ENCODE results near the gene STAT1. TPM values are rescaled to one million over a fixed set of nuclear protein-coding genes. Genes with fewer than 3 reads are reported as not detected.

Gene STAT1
- polyA plus RNA-seq, 1 donor from 2014 or later: 4.9 TPM

GRCh38 chr2:191001032-191001431 lies 12.9 kb downstream of the STAT1 start:
- Histone ChIP-seq H3K79me2 (replicated peaks; ENCODE audit: insufficient read depth, low read length) (no peaks in the 10 kb centered on the region), H3K27ac (ENCODE audit: low read length) (no peak overlapping the region), H3K4me3 (ENCODE audit: low read length) (no peak overlapping the region), H4K20me1 (ENCODE audit: insufficient read depth) (no peaks in the 10 kb centered on the region), H3K9ac (ENCODE audit: low read length) (no peak overlapping the region), H3K4me2 (ENCODE audit: low read length) (no peak overlapping the region), H3K9me3 (ENCODE audit: low read length) (no peaks in the 10 kb centered on the region), H3K27me3 (ENCODE audit: insufficient read depth, low read depth, low read length) (no peaks in the 10 kb centered on the region), H3F3A (ENCODE audit: insufficient read depth, low read length, poor library complexity, severe bottlenecking) (no peaks in the 10 kb centered on the region), H2AFZ (ENCODE audit: low read depth, low read length) (no peak overlapping the region), H3K36me3 (ENCODE audit: insufficient read depth, low read length) (peaks cover 5% of the 10 kb centered on the region), H3K9me2 (ENCODE audit: insufficient read depth, low read length) (no peaks in the 10 kb centered on the region)
- no peak for TF ChIP-seq EZH2 (IDR thresholded peaks at IDR 0.05; ENCODE audit: borderline replicate concordance, insufficient read depth, low read length, poor library complexity, severe bottlenecking)
- TF ChIP-seq, protein P1, sequence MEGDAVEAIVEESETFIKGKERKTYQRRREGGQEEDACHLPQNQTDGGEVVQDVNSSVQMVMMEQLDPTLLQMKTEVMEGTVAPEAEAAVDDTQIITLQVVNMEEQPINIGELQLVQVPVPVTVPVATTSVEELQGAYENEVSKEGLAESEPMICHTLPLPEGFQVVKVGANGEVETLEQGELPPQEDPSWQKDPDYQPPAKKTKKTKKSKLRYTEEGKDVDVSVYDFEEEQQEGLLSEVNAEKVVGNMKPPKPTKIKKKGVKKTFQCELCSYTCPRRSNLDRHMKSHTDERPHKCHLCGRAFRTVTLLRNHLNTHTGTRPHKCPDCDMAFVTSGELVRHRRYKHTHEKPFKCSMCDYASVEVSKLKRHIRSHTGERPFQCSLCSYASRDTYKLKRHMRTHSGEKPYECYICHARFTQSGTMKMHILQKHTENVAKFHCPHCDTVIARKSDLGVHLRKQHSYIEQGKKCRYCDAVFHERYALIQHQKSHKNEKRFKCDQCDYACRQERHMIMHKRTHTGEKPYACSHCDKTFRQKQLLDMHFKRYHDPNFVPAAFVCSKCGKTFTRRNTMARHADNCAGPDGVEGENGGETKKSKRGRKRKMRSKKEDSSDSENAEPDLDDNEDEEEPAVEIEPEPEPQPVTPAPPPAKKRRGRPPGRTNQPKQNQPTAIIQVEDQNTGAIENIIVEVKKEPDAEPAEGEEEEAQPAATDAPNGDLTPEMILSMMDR (IDR thresholded peaks at IDR 0.05; ENCODE audit: poor library complexity, severe bottlenecking): no peak
- TF ChIP-seq TAF1 (IDR thresholded peaks at IDR 0.05; ENCODE audit: low read depth): no peak
- TF ChIP-seq, protein P2, sequence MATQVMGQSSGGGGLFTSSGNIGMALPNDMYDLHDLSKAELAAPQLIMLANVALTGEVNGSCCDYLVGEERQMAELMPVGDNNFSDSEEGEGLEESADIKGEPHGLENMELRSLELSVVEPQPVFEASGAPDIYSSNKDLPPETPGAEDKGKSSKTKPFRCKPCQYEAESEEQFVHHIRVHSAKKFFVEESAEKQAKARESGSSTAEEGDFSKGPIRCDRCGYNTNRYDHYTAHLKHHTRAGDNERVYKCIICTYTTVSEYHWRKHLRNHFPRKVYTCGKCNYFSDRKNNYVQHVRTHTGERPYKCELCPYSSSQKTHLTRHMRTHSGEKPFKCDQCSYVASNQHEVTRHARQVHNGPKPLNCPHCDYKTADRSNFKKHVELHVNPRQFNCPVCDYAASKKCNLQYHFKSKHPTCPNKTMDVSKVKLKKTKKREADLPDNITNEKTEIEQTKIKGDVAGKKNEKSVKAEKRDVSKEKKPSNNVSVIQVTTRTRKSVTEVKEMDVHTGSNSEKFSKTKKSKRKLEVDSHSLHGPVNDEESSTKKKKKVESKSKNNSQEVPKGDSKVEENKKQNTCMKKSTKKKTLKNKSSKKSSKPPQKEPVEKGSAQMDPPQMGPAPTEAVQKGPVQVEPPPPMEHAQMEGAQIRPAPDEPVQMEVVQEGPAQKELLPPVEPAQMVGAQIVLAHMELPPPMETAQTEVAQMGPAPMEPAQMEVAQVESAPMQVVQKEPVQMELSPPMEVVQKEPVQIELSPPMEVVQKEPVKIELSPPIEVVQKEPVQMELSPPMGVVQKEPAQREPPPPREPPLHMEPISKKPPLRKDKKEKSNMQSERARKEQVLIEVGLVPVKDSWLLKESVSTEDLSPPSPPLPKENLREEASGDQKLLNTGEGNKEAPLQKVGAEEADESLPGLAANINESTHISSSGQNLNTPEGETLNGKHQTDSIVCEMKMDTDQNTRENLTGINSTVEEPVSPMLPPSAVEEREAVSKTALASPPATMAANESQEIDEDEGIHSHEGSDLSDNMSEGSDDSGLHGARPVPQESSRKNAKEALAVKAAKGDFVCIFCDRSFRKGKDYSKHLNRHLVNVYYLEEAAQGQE (IDR thresholded peaks at IDR 0.05; ENCODE audit: borderline replicate concordance): no peak
- no peak for TF ChIP-seq RAD21 (conservative IDR thresholded peaks at IDR 0.05)
- TF ChIP-seq EP300 (conservative IDR thresholded peaks at IDR 0.05; ENCODE audit: poor library complexity, severe bottlenecking): no peak
- TF ChIP-seq MXI1 (conservative IDR thresholded peaks at IDR 0.05; ENCODE audit: poor library complexity, severe bottlenecking): no peak
- TF ChIP-seq SMC3 (conservative IDR thresholded peaks at IDR 0.05; ENCODE audit: poor library complexity): no peak
- no peak for TF ChIP-seq POLR2AphosphoS5 (IDR thresholded peaks at IDR 0.05)

- no peaks in the 10 kb centered on the region for H3K9me2 ChIP-seq (ENCODE audit: insufficient read depth, low read length)
- no peak overlapping the region for H3K27ac ChIP-seq (ENCODE audit: low read length)
- no peaks in the 10 kb centered on the region for H4K20me1 ChIP-seq (ENCODE audit: insufficient read depth)
- H3K27me3 ChIP-seq (ENCODE audit: insufficient read depth, low read depth, low read length): no peaks in the 10 kb centered on the region
- H3K9me3 ChIP-seq (ENCODE audit: low read length): no peaks in the 10 kb centered on the region
- TF ChIP-seq POLR2AphosphoS5 (IDR thresholded peaks at IDR 0.05): no peak
- TF ChIP-seq, protein P1 (IDR thresholded peaks at IDR 0.05; ENCODE audit: poor library complexity, severe bottlenecking): no peak
- TF ChIP-seq RAD21 (conservative IDR thresholded peaks at IDR 0.05): no peak
- TF ChIP-seq EZH2 (IDR thresholded peaks at IDR 0.05; ENCODE audit: borderline replicate concordance, insufficient read depth, low read length, poor library complexity, severe bottlenecking): no peak
- TF ChIP-seq MXI1 (conservative IDR thresholded peaks at IDR 0.05; ENCODE audit: poor library complexity, severe bottlenecking): no peak
- no peak for TF ChIP-seq SMC3 (conservative IDR thresholded peaks at IDR 0.05; ENCODE audit: poor library complexity)
- no peak for TF ChIP-seq TAF1 (IDR thresholded peaks at IDR 0.05; ENCODE audit: low read depth)
- TF ChIP-seq, protein P2 (IDR thresholded peaks at IDR 0.05; ENCODE audit: borderline replicate concordance): no peak
- no peaks in the 10 kb centered on the region for H3F3A ChIP-seq (ENCODE audit: insufficient read depth, low read length, poor library complexity, severe bottlenecking)
- peaks cover 5% of the 10 kb centered on the region for H3K36me3 ChIP-seq (ENCODE audit: insufficient read depth, low read length)
- H3K79me2 ChIP-seq (replicated peaks; ENCODE audit: insufficient read depth, low read length): no peaks in the 10 kb centered on the region
- no peak overlapping the region for H2AFZ ChIP-seq (ENCODE audit: low read depth, low read length)
- H3K9ac ChIP-seq (ENCODE audit: low read length): no peak overlapping the region
- H3K4me3 ChIP-seq (ENCODE audit: low read length): no peak overlapping the region
- H3K4me2 ChIP-seq (ENCODE audit: low read length): no peak overlapping the region
Measured at GRCh38 chr2:190999949-191000665, 13.9 kb downstream of the STAT1 start.

Data from neural cell (in vitro differentiated cells).